IMR-90 (cell line): ENCODE results near the gene IQSEC1. TPM values are rescaled to one million over a fixed set of nuclear protein-coding genes. Genes with fewer than 3 reads are reported as not detected.

Source experiments
- ATAC-seq: fragments of 200-7000 bp; cut with Tn5 transposase; 2 replicates; pipeline ENCODE4 v1.9.1; 2020; ENCODE audit warnings: low read depth, mild to moderate bottlenecking, moderate library complexity
- BruUV-seq: library from RNA; stranded (reverse); fragments of 400-500 nt; replicated peaks from 2 replicates; lab custom pipeline; 2021; lab: Mats Ljungman, UMichigan
- CTCF ChIA-PET: fragments of 300-600 bp; formaldehyde crosslinking; extraction: SDS; loops from one replicate; lab custom pipeline; 2021; ENCODE audit warnings: antibody characterized with exemption; lab: Yijun Ruan, JAX
- POLR2A ChIA-PET: fragments of 300-600 bp; sonication (Branson Sonifier 250); formaldehyde crosslinking; loops from one replicate; lab custom pipeline; 2022; ENCODE audit warnings: antibody characterized with exemption; ENCODE audit not compliant: unreplicated experiment; lab: Charles Lee
- DNase-seq: peaks from one replicate; pipeline ENCODE4 v3.0.0; 2013
- H2AFZ ChIP-seq: replicated peaks from 2 replicates; pipeline ENCODE3; 2013; ENCODE audit warnings: low read length, mild to moderate bottlenecking; ENCODE audit not compliant: poor library complexity
- H2AK5ac ChIP-seq: 2 replicates; pipeline ENCODE4 v1.6.1; 2013; ENCODE audit warnings: low read depth, low read length, inconsistent platforms
- H2AK9ac ChIP-seq: replicated peaks from 2 replicates; pipeline ENCODE3; 2013; ENCODE audit warnings: mild to moderate bottlenecking, low read depth, low read length, moderate library complexity; ENCODE audit not compliant: poor library complexity
- H2BK120ac ChIP-seq: 2 replicates; pipeline ENCODE4 v1.6.1; 2013; ENCODE audit warnings: low read depth, low read length, inconsistent platforms
- H2BK15ac ChIP-seq: 3 replicates; pipeline ENCODE4 v1.6.1; 2013; ENCODE audit warnings: low read depth, low read length, inconsistent platforms
- H2BK20ac ChIP-seq: 2 replicates; pipeline ENCODE4 v1.6.1; 2013; ENCODE audit warnings: low read depth, mild to moderate bottlenecking, inconsistent platforms, low read length, moderate library complexity
- H2BK5ac ChIP-seq: 2 replicates; pipeline ENCODE4 v1.6.1; 2013; ENCODE audit warnings: mild to moderate bottlenecking, low read depth, low read length, inconsistent platforms; ENCODE audit not compliant: poor library complexity, severe bottlenecking
- H3K14ac ChIP-seq: replicated peaks from 2 replicates; pipeline ENCODE4 v1.6.1; 2013; ENCODE audit warnings: low read depth, low read length, inconsistent platforms
- H3K18ac ChIP-seq: 2 replicates; pipeline ENCODE4 v1.6.1; 2013; ENCODE audit warnings: low read depth, low read length, control low read depth
- H3K23ac ChIP-seq: 2 replicates; pipeline ENCODE4 v1.6.1; 2013; ENCODE audit warnings: low read depth, low read length, inconsistent platforms
- H3K27ac ChIP-seq: 2 replicates; pipeline ENCODE4 v1.5.1; 2013; ENCODE audit warnings: mild to moderate bottlenecking, control low read depth, low read length; ENCODE audit not compliant: insufficient read depth
- H3K27me3 ChIP-seq: 2 replicates; pipeline ENCODE4 v1.6.1; 2013; ENCODE audit warnings: low read length; ENCODE audit not compliant: control insufficient read depth, insufficient read depth
- H3K36me3 ChIP-seq: 2 replicates; pipeline ENCODE4 v1.6.1; 2013; ENCODE audit warnings: low read length, mixed read lengths; ENCODE audit not compliant: control insufficient read depth, insufficient read depth
- H3K4ac ChIP-seq: 2 replicates; pipeline ENCODE4 v1.6.1; 2013; ENCODE audit warnings: low read depth, low read length, inconsistent platforms
- H3K4me1 ChIP-seq: 2 replicates; pipeline ENCODE4 v1.6.1; 2013; ENCODE audit warnings: low read length, mixed read lengths; ENCODE audit not compliant: control insufficient read depth, insufficient read depth
- H3K4me2 ChIP-seq: 2 replicates; pipeline ENCODE4 v1.6.1; 2013; ENCODE audit warnings: low read depth, mild to moderate bottlenecking, control low read depth, low read length, moderate library complexity
- H3K4me3 ChIP-seq: 2 replicates; pipeline ENCODE4 v1.5.1; 2013; ENCODE audit warnings: low read depth, mild to moderate bottlenecking, control low read depth, low read length, moderate library complexity; ENCODE audit not compliant: insufficient read depth
- H3K56ac ChIP-seq: 2 replicates; pipeline ENCODE4 v1.6.1; 2013; ENCODE audit warnings: low read length, inconsistent platforms; ENCODE audit not compliant: insufficient read depth; ENCODE audit errors: extremely low read depth
- H3K79me1 ChIP-seq, 2 experiments: 2 replicates each; pipeline ENCODE4 v1.6.1; 2013; ENCODE audit warnings: low read length in 2 of 2, inconsistent platforms in 1 of 2, low read depth in 1 of 2
- H3K9ac ChIP-seq: 2 replicates; pipeline ENCODE4 v1.6.1; 2013; ENCODE audit warnings: low read depth, low read length, control low read depth
- H3K9me1 ChIP-seq: 2 replicates; pipeline ENCODE4 v1.6.1; 2013; ENCODE audit warnings: low read length, inconsistent platforms; ENCODE audit not compliant: insufficient read depth
- H3K9me3 ChIP-seq: 2 replicates; pipeline ENCODE4 v1.6.1; 2013; ENCODE audit warnings: low read length; ENCODE audit not compliant: control insufficient read depth, insufficient read depth
- H4K20me1 ChIP-seq: 2 replicates; pipeline ENCODE4 v1.6.1; 2013; ENCODE audit warnings: low read length, inconsistent platforms; ENCODE audit not compliant: insufficient read depth
- H4K5ac ChIP-seq: 2 replicates; pipeline ENCODE4 v1.6.1; 2013; ENCODE audit warnings: mild to moderate bottlenecking, low read depth, low read length, control low read depth
- H4K8ac ChIP-seq, 2 experiments: 2 replicates each; pipeline ENCODE4 v1.6.1; 2013; ENCODE audit warnings: low read depth in 2 of 2, low read length in 2 of 2, control low read depth in 1 of 2, inconsistent platforms in 1 of 2
- H4K91ac ChIP-seq: 2 replicates; pipeline ENCODE4 v1.6.1; 2013; ENCODE audit warnings: low read depth, low read length, inconsistent platforms; ENCODE audit not compliant: insufficient read depth
- BHLHE40 ChIP-seq: fragments of 150-350 bp; IDR thresholded peaks from 2 replicates; pipeline ENCODE4 v1.6.1; 2016; ENCODE audit warnings: mild to moderate bottlenecking, low read depth, low read length
- CEBPB ChIP-seq: IDR thresholded peaks from 2 replicates; pipeline ENCODE4 v1.6.1; 2012; ENCODE audit warnings: low read depth, low read length, improper control_type of control experiment
- CHD1 ChIP-seq: IDR thresholded peaks from 2 replicates; pipeline ENCODE4 v1.6.1; 2012; ENCODE audit warnings: low read depth, low read length, improper control_type of control experiment
- FOS ChIP-seq: fragments of 150-350 bp; IDR thresholded peaks from 2 replicates; pipeline ENCODE4 v1.6.1; 2016; ENCODE audit warnings: low read depth, low read length
- MAFK ChIP-seq: IDR thresholded peaks from 2 replicates; pipeline ENCODE4 v1.6.1; 2012; ENCODE audit warnings: low read depth, low read length, improper control_type of control experiment
- MAZ ChIP-seq: IDR thresholded peaks from 2 replicates; pipeline ENCODE4 v1.6.1; 2012; ENCODE audit warnings: low read depth, mild to moderate bottlenecking, low read length, improper control_type of control experiment, moderate library complexity, borderline replicate concordance
- MXI1 ChIP-seq: IDR thresholded peaks from 2 replicates; pipeline ENCODE4 v1.6.1; 2012; ENCODE audit warnings: low read depth, mild to moderate bottlenecking, low read length, moderate library complexity, borderline replicate concordance
- NFE2L2 ChIP-seq: fragments of 150-350 bp; IDR thresholded peaks from 2 replicates; pipeline ENCODE4 v1.6.1; 2016; ENCODE audit warnings: low read depth, mild to moderate bottlenecking, low read length
- POLR2A ChIP-seq: IDR thresholded peaks from 2 replicates; pipeline ENCODE4 v1.6.1; 2012; ENCODE audit warnings: mild to moderate bottlenecking, low read depth, low read length
- RAD21 ChIP-seq: IDR thresholded peaks from 2 replicates; pipeline ENCODE4 v1.6.1; 2012; ENCODE audit warnings: low read length, improper control_type of control experiment
- RCOR1 ChIP-seq: IDR thresholded peaks from 2 replicates; pipeline ENCODE4 v1.6.1; 2012; ENCODE audit warnings: mild to moderate bottlenecking, low read length, improper control_type of control experiment; ENCODE audit not compliant: insufficient replicate concordance
- RFX5 ChIP-seq: IDR thresholded peaks from 2 replicates; pipeline ENCODE4 v1.8.0; 2012; ENCODE audit warnings: low read depth, mild to moderate bottlenecking, low read length, moderate library complexity
- SMC3 ChIP-seq: fragments of 150-350 bp; IDR thresholded peaks from 2 replicates; pipeline ENCODE4 v1.6.1; 2016; ENCODE audit warnings: low read depth, mild to moderate bottlenecking, antibody characterized with exemption, low read length, moderate library complexity
- WGBS, 2 experiments: methylation state at CpG; one replicate each; pipeline versions ENCODE4 v1.1.5 to v1.1.7; 2013; ENCODE audit warnings: missing lambda C conversion rate in 2 of 2; ENCODE audit not compliant: insufficient read length in 1 of 2; ENCODE audit errors: extremely low coverage in 2 of 2; 5-methylcytosine and 5-hydroxymethylcytosine counted together
- dilution Hi-C: fragments of 300-500 bp; cut with HindIII; formaldehyde crosslinking; loops from one replicate; pipeline ENCODE4 v1.14.3; 2018; ENCODE audit warnings: low sequenced_read_pairs; ENCODE audit not compliant: unreplicated experiment
- in situ Hi-C: fragments of 300-500 bp; cut with MboI; formaldehyde crosslinking; loops from 3 replicates; pipeline ENCODE4 v1.14.3; 2019; ENCODE audit warnings: low sequenced_read_pairs, inconsistent platforms, mixed read lengths
- intact Hi-C: fragments of 100-400 bp; cut with micrococcal nuclease; formaldehyde crosslinking; loops from 2 replicates; pipeline ENCODE4 v1.10.0; 2022
- polyA plus RNA-seq, 3 experiments: library from polyadenylated mRNA; depleted of rRNA; stranded (reverse); fragments of >200 nt; gene quantifications; 2 replicates each; pipeline ENCODE4 v1.2.3, GENCODE V29; 2012; ENCODE audit warnings: low replicate concordance in 1 of 3
- total RNA-seq: library from RNA; depleted of rRNA; stranded (reverse); fragments of >200 nt; gene quantifications from 2 replicates; pipeline ENCODE4 v1.2.3, GENCODE V29; 2012
- TF ChIP-seq, protein P1 (sequence below): fragments of 150-350 bp; IDR thresholded peaks from 2 replicates; pipeline ENCODE4 v1.6.1; 2016; ENCODE audit warnings: low read depth, mild to moderate bottlenecking, low read length, moderate library complexity, borderline replicate concordance
- TF ChIP-seq, protein P2 (sequence below): fragments of 150-350 bp; IDR thresholded peaks from 2 replicates; pipeline ENCODE4 v1.6.1; 2017; ENCODE audit warnings: mild to moderate bottlenecking, antibody characterized with exemption, low read length, low read depth
- TF ChIP-seq, protein P3 (sequence below): conservative IDR thresholded peaks from 2 replicates; pipeline ENCODE4 v1.5.1; 2012; ENCODE audit warnings: mild to moderate bottlenecking, low read depth, low read length, improper control_type of control experiment

The IQSEC1 gene
- total and polyA plus RNA-seq, 2 of the 4 experiments (the other 2 are of a cell fraction): 5.9 to 11.9 TPM

DNA sequence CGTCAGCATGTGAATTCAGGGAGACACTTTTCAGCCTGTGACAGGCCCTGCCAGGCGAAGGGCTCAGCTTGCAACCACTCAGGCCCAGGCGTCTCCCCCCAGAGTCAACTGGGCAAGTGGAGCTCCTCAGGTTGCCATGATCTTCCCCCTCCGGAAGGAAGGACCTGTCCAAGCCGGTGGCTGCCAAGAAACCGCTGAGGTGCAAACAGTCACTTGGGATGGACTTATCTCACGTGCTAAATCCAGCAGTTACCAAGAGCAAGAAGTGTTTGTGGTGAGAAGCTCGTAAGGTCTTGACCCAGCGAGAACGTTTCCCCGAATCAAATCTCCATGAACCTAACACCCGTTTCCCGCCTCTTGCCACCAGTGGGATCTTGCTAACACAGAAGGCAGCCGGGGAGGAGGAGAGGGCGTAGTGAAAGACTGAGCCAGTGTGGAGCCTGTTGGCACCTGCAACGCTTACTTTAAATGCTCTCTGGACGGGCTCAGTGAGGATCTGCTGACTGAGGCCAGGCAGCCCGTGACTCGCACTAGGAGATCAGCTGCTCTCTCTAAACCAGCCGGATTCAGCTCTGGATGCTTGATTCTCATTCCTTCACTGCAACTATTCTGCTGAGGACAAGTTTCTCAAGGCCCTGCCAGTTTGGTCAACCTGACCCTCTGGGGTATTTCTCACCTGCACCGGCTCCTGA is 39.0 kb downstream of the IQSEC1 start:
- ChIA-PET CTCF (no interaction called here), POLR2A (no interaction called here)
- no peak for DNase-seq
- H3K4me2 ChIP-seq: no peak overlapping the region
- H3K9me1 ChIP-seq: no peaks in the 10 kb centered on the region
- H2BK15ac ChIP-seq: no peak overlapping the region
- H2AK9ac ChIP-seq: no peak overlapping the region
- no peak overlapping the region for H2AK5ac ChIP-seq
- peaks cover 51% of the 10 kb centered on the region for H3K27me3 ChIP-seq
- TF ChIP-seq FOS (no peak), MAFK (no peak), POLR2A (no peak), RCOR1 (no peak), MAZ (no peak), RFX5 (no peak), SMC3 (no peak), BHLHE40 (no peak), MXI1 (no peak), CEBPB (no peak), CHD1 (no peak), NFE2L2 (no peak), RAD21 (no peak)
- TF ChIP-seq, protein P1, sequence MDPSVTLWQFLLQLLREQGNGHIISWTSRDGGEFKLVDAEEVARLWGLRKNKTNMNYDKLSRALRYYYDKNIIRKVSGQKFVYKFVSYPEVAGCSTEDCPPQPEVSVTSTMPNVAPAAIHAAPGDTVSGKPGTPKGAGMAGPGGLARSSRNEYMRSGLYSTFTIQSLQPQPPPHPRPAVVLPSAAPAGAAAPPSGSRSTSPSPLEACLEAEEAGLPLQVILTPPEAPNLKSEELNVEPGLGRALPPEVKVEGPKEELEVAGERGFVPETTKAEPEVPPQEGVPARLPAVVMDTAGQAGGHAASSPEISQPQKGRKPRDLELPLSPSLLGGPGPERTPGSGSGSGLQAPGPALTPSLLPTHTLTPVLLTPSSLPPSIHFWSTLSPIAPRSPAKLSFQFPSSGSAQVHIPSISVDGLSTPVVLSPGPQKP: no peak
- TF ChIP-seq, protein P2, sequence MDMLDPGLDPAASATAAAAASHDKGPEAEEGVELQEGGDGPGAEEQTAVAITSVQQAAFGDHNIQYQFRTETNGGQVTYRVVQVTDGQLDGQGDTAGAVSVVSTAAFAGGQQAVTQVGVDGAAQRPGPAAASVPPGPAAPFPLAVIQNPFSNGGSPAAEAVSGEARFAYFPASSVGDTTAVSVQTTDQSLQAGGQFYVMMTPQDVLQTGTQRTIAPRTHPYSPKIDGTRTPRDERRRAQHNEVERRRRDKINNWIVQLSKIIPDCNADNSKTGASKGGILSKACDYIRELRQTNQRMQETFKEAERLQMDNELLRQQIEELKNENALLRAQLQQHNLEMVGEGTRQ: no peak
- TF ChIP-seq, protein P3, sequence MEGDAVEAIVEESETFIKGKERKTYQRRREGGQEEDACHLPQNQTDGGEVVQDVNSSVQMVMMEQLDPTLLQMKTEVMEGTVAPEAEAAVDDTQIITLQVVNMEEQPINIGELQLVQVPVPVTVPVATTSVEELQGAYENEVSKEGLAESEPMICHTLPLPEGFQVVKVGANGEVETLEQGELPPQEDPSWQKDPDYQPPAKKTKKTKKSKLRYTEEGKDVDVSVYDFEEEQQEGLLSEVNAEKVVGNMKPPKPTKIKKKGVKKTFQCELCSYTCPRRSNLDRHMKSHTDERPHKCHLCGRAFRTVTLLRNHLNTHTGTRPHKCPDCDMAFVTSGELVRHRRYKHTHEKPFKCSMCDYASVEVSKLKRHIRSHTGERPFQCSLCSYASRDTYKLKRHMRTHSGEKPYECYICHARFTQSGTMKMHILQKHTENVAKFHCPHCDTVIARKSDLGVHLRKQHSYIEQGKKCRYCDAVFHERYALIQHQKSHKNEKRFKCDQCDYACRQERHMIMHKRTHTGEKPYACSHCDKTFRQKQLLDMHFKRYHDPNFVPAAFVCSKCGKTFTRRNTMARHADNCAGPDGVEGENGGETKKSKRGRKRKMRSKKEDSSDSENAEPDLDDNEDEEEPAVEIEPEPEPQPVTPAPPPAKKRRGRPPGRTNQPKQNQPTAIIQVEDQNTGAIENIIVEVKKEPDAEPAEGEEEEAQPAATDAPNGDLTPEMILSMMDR: no peak
- no peak overlapping the region for H2BK120ac ChIP-seq
- H3K9me3 ChIP-seq: no peaks in the 10 kb centered on the region
- no peak overlapping the region for H4K91ac ChIP-seq
- H4K5ac ChIP-seq: no peak overlapping the region
- no peak overlapping the region for H3K23ac ChIP-seq
- no peak overlapping the region for H4K8ac ChIP-seq
- H2BK5ac ChIP-seq: no peak overlapping the region
- H3K18ac ChIP-seq: no peak overlapping the region
- no peaks in the 10 kb centered on the region for H3K79me1 ChIP-seq
- H2BK20ac ChIP-seq: no peak overlapping the region
- H3K14ac ChIP-seq: no peak overlapping the region
- ATAC-seq: peak; percentile 45
- WGBS, 2 experiments: 43% methylated on average over 1 of the region's 21 CpGs; no CpG with 5 or more reads in 1 of the 2 experiments
- no peak overlapping the region for H2AFZ ChIP-seq
- no peak overlapping the region for H3K4me3 ChIP-seq
- dilution Hi-C loops: no loop called here
- no peaks in the 10 kb centered on the region for H3K36me3 ChIP-seq
- in situ Hi-C loops: no loop called here
- no peak overlapping the region for H3K4ac ChIP-seq
- no peak overlapping the region for H3K56ac ChIP-seq
- H3K27ac ChIP-seq: no peak overlapping the region
- H4K20me1 ChIP-seq: no peaks in the 10 kb centered on the region
- intact Hi-C loops: no loop called here
- no TSS peak for BruUV-seq
- no peak overlapping the region for H3K9ac ChIP-seq
- no peaks in the 10 kb centered on the region for H3K4me1 ChIP-seq
